ENCODE measurements around the gene NTMT2.
"Not testable (repeated sequence)": the region's sequence is repeated elsewhere in the genome, so short reads cannot be mapped to it uniquely, and the experiment has no call there.

Gene NTMT2

DNA sequence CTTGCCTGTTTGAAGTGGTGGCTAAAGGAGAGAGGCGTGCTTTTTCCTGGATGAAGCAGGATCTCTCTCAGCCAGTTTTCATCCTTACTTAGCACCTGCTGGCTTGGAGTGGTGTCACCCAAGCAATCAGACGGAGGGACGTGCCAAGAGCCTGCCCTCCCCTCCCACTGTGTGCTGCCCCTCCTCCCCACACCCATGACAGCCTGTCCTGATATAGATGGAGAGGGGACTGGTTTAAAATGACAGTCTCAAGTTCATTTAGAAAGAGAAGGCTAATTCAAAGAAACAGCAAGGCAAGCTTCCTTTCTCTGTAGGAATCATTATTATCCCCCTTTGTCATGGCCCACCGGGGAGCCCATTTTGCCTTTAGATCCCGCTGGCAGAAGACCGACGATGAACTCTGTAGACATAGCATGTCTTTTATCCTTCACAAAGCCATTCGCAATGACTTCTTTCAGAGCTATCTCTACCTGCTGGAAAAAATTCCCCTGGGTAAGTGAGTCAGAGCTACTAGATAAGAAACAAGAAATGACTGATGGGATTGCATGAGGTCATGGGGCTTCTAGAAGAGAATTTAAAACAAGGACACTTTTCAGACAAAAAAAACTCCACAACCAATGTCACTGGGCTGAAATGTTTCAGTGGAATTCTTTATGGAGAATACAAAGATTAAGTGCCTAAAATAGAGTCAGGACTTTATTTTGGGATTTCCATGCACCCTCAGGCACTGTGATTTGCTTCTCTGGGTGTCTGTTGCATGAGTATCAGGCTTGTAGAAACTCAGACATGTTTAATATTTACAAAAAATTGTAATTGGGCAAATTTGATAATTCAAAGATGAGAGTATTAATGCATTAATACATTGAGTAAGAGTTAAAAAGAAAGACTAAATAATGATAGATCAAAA, at the start of gene NTMT2:
Gene NTMT2, plus strand, starts transcription at position 190 of the 907 bp plus-strand sequence. Its CDS starts 149 bp downstream, at position 339.
- TF ChIP-seq, protein P1, sequence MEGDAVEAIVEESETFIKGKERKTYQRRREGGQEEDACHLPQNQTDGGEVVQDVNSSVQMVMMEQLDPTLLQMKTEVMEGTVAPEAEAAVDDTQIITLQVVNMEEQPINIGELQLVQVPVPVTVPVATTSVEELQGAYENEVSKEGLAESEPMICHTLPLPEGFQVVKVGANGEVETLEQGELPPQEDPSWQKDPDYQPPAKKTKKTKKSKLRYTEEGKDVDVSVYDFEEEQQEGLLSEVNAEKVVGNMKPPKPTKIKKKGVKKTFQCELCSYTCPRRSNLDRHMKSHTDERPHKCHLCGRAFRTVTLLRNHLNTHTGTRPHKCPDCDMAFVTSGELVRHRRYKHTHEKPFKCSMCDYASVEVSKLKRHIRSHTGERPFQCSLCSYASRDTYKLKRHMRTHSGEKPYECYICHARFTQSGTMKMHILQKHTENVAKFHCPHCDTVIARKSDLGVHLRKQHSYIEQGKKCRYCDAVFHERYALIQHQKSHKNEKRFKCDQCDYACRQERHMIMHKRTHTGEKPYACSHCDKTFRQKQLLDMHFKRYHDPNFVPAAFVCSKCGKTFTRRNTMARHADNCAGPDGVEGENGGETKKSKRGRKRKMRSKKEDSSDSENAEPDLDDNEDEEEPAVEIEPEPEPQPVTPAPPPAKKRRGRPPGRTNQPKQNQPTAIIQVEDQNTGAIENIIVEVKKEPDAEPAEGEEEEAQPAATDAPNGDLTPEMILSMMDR (IDR thresholded peaks at IDR 0.05; ENCODE audit: insufficient read depth, low read depth, low read length, missing control alignments), result no peak
- H3K4me3 ChIP-seq (ENCODE audit: low read depth, low read length), result no peak within 1 kb of the TSS
- peak; percentile 9 for DNase-seq (ENCODE audit: low read depth)

- no peak for DNase-seq (ENCODE audit: low read depth)
- H3K4me3 ChIP-seq (ENCODE audit: low read depth, low read length), result no peak overlapping the region
- TF ChIP-seq, protein P1 (IDR thresholded peaks at IDR 0.05; ENCODE audit: insufficient read depth, low read depth, low read length, missing control alignments), result no peak
Measured at GRCh38 chr1:170095976-170096748, 49.6 kb upstream of the NTMT2 start.

GRCh38 chr1:170096806-170097340, 48.9 kb upstream of the NTMT2 start:
- DNase-seq (ENCODE audit: low read depth), result no peak
- TF ChIP-seq, protein P1 (IDR thresholded peaks at IDR 0.05; ENCODE audit: insufficient read depth, low read depth, low read length, missing control alignments), result no peak
- H3K4me3 ChIP-seq (ENCODE audit: low read depth, low read length), result no peak overlapping the region

- no peak overlapping the region for H3K4me3 ChIP-seq (ENCODE audit: low read depth, low read length)
- no peak for DNase-seq (ENCODE audit: low read depth)
- TF ChIP-seq, protein P1 (IDR thresholded peaks at IDR 0.05; ENCODE audit: insufficient read depth, low read depth, low read length, missing control alignments), result no peak
Measured at GRCh38 chr1:170097449-170097948, 48.3 kb upstream of the NTMT2 start.

- not testable (repeated sequence) for DNase-seq (ENCODE audit: low read depth); H3K4me3 ChIP-seq (ENCODE audit: low read depth, low read length)
Measured at GRCh38 chr1:170113140-170113539, 32.6 kb upstream of the NTMT2 start.

GRCh38 chr1:170114906-170115305, 30.9 kb upstream of the NTMT2 start:
- H3K4me3 ChIP-seq (ENCODE audit: low read depth, low read length), result no peak overlapping the region
- peak; percentile 5 for DNase-seq (ENCODE audit: low read depth)
- TF ChIP-seq, protein P1 (IDR thresholded peaks at IDR 0.05; ENCODE audit: insufficient read depth, low read depth, low read length, missing control alignments), result no peak

DNA sequence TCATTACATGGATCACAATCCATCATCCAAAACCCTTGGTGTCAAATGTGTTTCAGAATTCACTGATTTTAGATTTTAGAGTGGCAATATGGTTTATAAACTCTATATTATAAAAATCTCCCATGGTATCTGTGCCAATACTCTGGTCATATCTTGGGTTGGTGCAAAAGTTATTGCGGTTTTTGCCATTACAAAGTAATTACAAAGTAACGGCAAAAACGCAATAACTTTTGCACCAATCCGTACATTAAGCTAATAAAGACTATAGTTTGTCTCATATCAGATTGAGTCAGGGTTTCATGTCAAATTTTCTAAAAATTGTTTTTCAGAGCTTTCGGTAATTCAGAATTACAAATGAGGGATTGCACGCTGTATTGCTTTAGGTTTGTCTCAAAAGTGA, 23.4 kb upstream of the NTMT2 start:
- TF ChIP-seq, protein P1 (IDR thresholded peaks at IDR 0.05; ENCODE audit: insufficient read depth, low read depth, low read length, missing control alignments), result no peak
- no peak for DNase-seq (ENCODE audit: low read depth)
- H3K4me3 ChIP-seq (ENCODE audit: low read depth, low read length), result no peak overlapping the region

All from GM12865 (cell line).